ENCODE measurements around the gene UBE2E2.
A peak's percentile ranks its signal among the peaks of the same experiment; 100 is the strongest.

Gene UBE2E2

DNA sequence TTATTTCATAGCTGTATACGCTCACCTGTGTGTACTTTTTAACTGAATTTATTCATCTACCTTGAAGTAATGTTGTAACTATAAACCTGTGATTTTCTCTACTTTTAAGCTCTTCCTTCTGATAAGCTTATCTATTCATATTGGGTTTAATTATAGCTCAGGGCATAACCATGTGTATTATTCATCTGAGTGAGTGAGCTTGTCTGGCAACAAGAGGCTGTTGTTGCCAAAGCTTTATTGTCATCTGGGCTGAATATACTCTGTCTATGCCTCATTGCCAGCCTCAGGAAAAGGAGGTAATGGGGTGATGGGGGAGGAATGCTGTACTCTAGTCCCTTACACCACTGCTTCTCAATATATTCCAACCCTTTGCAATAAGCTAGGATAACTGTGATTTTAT, 292.4 kb downstream of the UBE2E2 start:
- no peak for DNase-seq (ENCODE audit: low spot score in 2 of 2)
- Histone ChIP-seq H3K4me1 (no peaks in the 10 kb centered on the region), H3K36me3 (replicated peaks) (no peaks in the 10 kb centered on the region), H3K4me3 (no peak overlapping the region), H3K27me3 (ENCODE audit: low read depth) (no peaks in the 10 kb centered on the region), H3K9me3 (no peaks in the 10 kb centered on the region)
- in situ Hi-C loops (cut with MboI; ENCODE audit: low sequenced_read_pairs), result no loop called here

DNA sequence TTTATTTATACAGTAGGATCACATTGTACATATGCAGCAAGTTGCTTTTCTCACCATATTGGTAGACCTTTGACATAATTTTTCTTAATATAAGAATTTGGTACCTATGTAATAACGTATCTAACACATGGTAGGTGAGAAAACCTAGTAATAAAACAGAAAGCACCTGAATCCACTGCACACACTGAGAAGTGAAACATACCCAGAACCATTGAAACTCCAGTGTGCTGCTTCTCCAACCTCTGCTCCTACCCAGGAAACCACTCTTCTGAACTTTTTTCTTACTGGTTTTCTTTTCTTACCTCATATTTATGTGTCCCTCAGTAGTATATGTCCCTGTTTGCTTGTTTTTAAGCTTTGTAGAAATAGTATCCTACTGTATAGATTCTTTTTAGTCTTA, 293.0 kb downstream of the UBE2E2 start:
- in situ Hi-C loops (cut with MboI; ENCODE audit: low sequenced_read_pairs), result no loop called here
- Histone ChIP-seq H3K4me3 (no peak overlapping the region), H3K36me3 (replicated peaks) (no peaks in the 10 kb centered on the region), H3K4me1 (no peaks in the 10 kb centered on the region), H3K9me3 (no peaks in the 10 kb centered on the region), H3K27me3 (ENCODE audit: low read depth) (no peaks in the 10 kb centered on the region)
- no peak for DNase-seq (ENCODE audit: low spot score in 2 of 2)

DNA sequence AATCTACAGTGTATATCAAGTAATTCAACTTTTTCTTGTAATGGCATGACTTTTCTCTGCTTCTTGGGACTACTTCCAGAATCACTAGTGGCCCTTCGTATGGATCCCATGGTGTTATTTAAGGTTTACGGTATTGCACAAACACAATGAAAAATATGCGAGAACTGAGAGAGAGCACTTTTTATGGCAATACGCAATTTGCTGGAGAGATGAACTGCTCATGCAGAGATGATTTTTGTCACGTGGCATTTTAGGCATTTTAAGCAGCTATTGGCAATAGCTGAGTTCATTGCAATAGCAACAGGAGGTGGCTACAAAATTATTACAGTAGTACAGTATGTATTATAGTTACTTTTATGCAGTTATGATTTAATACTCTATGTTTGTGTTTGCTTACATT, 294.0 kb downstream of the UBE2E2 start:
- Histone ChIP-seq H3K27me3 (ENCODE audit: low read depth) (no peaks in the 10 kb centered on the region), H3K4me1 (no peaks in the 10 kb centered on the region), H3K9me3 (no peaks in the 10 kb centered on the region), H3K36me3 (replicated peaks) (no peaks in the 10 kb centered on the region), H3K4me3 (no peak overlapping the region)
- no peak for DNase-seq (ENCODE audit: low spot score in 2 of 2)
- in situ Hi-C loops (cut with MboI; ENCODE audit: low sequenced_read_pairs), result no loop called here

DNA sequence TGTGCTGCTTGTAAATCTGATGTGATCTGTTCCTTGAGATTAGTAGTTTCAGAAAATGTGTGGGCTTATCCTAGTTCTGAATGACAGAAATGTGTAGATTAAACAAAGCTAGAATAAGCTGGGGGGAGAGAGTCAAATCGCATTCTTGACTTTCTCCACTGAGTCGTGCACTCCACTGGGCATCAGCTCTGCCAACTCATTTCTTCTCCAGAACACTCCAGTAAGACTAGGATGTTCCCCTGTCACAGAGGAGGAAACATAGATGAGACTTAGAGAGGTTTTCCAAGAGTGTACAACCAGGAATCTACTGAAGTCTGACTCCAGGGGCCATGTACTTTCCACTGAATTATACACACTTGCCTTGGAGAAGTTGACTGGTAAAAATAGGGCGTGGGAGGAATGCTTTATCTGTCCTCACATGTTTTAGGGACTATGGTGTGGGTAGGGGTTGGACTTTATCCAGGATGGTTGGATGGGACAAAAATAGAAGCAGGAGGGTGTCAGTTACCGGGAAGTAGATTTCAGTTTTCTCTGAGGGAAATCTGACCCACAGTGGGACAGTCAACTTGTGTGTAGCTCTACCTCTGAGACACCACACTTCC, 298.2 kb downstream of the UBE2E2 start:
- Histone ChIP-seq H3K9me3 (no peaks in the 10 kb centered on the region), H3K4me1 (no peaks in the 10 kb centered on the region), H3K27me3 (ENCODE audit: low read depth) (no peaks in the 10 kb centered on the region), H3K4me3 (no peak overlapping the region), H3K36me3 (replicated peaks) (no peaks in the 10 kb centered on the region)
- in situ Hi-C loops (cut with MboI; ENCODE audit: low sequenced_read_pairs), result no loop called here
- DNase-seq (ENCODE audit: low spot score in 2 of 2), result no peak

DNA sequence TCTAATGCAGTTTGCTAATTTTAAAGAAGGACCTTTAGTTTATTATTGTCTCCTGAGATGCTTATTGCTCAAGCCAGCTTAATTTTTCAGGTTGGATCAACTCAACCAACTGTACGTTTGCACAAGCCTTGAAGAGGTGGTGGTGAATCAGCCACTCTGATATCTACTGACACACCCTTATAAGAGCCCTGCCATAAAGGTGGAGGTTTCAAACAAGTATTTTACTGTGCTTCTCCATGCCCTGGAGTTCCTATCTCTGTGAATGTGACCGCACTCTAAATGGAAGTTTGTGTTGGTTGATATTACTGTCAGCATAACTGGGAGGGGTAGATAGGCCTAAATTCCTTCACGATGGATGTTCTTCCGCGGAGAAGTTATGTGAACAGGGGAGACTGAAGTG, 305.3 kb downstream of the UBE2E2 start:
- H3K27me3 ChIP-seq (ENCODE audit: low read depth), result no peaks in the 10 kb centered on the region
- in situ Hi-C loops (cut with MboI; ENCODE audit: low sequenced_read_pairs), result no loop called here
- H3K4me1 ChIP-seq, result peaks cover 4% of the 10 kb centered on the region
- no peak overlapping the region for H3K4me3 ChIP-seq
- H3K9me3 ChIP-seq, result no peaks in the 10 kb centered on the region
- H3K36me3 ChIP-seq (replicated peaks), result no peaks in the 10 kb centered on the region
- no peak for DNase-seq (ENCODE audit: low spot score in 2 of 2)

DNA sequence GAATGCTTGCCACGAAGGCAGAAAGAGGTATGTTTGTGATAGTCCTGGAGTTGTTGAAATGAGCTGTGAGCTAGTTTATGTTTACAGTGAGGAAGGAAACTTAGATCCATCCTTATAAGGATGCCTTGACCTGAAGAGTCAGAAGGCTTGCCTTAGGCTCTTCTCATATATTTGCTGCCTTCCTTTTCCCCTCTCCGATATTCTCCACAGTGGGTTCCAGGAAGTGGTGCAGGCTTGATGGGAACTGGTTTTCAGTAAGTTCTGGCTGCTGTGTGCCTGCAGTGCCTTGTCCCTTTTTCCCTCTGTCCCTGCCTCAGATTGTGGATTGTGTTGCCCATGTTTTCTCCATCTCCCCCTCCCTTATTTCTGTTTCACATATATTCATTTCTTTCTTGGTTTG, 315.3 kb downstream of the UBE2E2 start:
- no peaks in the 10 kb centered on the region for H3K36me3 ChIP-seq (replicated peaks)
- no peaks in the 10 kb centered on the region for H3K9me3 ChIP-seq
- in situ Hi-C loops (cut with MboI; ENCODE audit: low sequenced_read_pairs), result no loop called here
- peaks cover 4% of the 10 kb centered on the region; the same call in 1 of the 2 replicates for H3K4me1 ChIP-seq
- H3K4me3 ChIP-seq, result no peak overlapping the region
- no peak for DNase-seq (ENCODE audit: low spot score in 2 of 2)
- H3K27me3 ChIP-seq (ENCODE audit: low read depth), result no peaks in the 10 kb centered on the region

DNA sequence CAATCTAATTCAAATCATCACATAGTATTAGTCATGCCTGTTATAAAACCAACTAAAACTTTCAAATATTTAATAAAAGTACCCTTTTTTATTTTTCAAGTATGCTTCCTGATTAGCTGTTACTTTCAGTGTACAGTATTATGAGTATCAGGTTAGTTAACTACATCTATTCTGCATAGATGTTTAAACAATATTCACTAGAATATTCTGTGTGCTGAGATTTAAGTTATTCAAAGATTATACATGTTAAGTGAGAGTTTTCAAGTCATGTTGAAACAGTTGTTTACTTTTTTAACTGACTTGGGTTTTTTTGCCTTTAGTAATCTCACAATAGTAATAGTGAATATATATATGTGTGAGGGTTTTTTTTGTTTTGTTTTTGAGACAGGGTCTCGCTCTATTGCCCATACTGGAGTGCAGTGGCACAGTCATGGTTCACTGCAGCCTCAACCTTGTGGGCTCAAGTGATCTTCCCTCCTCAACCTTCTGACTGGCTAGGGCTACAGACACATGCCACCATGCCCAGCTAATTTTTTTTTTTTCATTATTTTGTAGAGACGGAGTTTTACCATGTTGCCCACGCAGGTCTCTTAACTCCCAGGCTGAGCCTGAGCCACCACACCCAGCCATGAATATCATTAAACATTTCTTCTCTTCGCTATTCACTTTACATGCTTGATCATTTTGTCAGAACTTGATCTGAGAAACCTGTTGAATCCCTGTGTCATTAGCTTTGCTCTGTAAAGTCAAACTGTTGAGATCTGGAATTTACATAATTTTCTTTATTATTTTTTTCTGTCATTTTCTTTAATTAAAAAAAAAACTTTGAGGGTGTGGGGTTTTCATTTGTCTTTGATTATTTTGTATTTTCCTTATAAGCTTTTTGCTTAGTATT, 316.4 kb downstream of the UBE2E2 start:
- H3K27me3 ChIP-seq (ENCODE audit: low read depth), result no peaks in the 10 kb centered on the region
- no peaks in the 10 kb centered on the region for H3K36me3 ChIP-seq (replicated peaks)
- no peak for DNase-seq (ENCODE audit: low spot score in 2 of 2)
- H3K9me3 ChIP-seq, result no peaks in the 10 kb centered on the region
- H3K4me3 ChIP-seq, result no peak overlapping the region
- H3K4me1 ChIP-seq, result peaks cover 4% of the 10 kb centered on the region; the same call in 1 of the 2 replicates
- in situ Hi-C loops (cut with MboI; ENCODE audit: low sequenced_read_pairs), result no loop called here

DNA sequence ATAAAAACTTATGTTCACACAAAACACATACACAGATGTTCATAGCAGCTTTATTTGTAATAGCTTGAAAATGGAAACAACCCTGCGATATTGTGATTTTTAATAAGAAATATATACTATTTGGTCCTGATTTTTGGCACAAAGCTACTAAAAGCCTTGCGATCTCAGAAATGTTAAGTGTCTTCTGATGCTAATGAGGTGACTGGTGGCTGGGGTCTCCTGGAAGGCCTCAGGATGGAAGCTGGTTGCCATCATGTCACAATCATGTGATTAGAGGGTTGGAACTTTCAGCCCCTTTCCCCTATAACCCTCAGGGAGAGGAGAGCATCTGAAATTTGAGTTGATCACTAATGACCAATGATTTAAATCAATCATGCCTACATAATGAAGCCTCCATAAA, 324.2 kb downstream of the UBE2E2 start:
- no peaks in the 10 kb centered on the region for H3K9me3 ChIP-seq
- H3K4me1 ChIP-seq, result peaks cover 4% of the 10 kb centered on the region; the same call in 1 of the 2 replicates
- in situ Hi-C loops (cut with MboI; ENCODE audit: low sequenced_read_pairs), result no loop called here
- H3K4me3 ChIP-seq, result no peak overlapping the region
- no peaks in the 10 kb centered on the region for H3K36me3 ChIP-seq (replicated peaks)
- DNase-seq (ENCODE audit: low spot score in 2 of 2), result no peak
- H3K27me3 ChIP-seq (ENCODE audit: low read depth), result no peaks in the 10 kb centered on the region

DNA sequence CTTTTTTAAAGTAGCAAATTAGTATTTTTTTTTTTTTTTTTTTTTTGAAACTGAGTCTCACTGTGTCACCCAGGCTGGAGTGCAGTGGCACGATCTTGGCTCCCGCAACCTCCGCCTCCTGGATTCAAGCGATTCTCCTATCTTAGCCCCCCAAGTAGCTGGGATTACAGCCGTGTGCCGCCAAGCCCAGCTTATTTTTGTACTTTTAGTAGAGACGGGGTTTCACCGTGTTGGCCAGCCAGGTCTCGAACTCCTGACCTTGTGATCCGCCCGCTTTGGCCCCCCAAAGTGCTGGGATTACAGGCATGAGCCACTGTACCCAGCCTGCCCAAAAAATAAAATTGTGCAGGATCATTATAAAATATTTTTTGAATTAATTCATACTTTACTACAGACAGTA, 330.5 kb downstream of the UBE2E2 start:
- H3K27me3 ChIP-seq (ENCODE audit: low read depth), result no peaks in the 10 kb centered on the region
- H3K36me3 ChIP-seq (replicated peaks), result no peaks in the 10 kb centered on the region
- in situ Hi-C loops (cut with MboI; ENCODE audit: low sequenced_read_pairs), result no loop called here
- DNase-seq (ENCODE audit: low spot score in 2 of 2), result no peak
- H3K9me3 ChIP-seq, result no peaks in the 10 kb centered on the region
- H3K4me3 ChIP-seq, result no peak overlapping the region
- peaks cover 10% of the 10 kb centered on the region for H3K4me1 ChIP-seq

DNA sequence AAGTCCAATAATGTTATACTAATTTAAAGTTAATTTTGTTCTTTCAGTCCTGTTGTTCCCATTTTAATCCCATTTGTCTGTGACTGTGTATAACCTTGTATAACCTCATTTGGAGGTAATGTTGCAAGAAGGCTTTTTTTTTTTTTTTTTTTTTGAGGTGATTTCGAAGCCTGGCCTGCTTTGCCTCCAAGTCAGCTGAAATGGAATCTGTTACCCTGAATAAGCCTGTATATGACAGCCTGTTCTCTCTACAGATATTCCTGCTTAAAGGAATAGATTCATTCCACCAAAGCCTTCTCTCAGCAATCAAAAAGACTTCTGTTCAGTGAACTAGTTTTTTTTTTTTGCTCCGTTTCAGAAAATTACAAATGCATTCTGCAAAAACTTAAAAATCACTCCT, 330.9 kb downstream of the UBE2E2 start:
- peaks cover 10% of the 10 kb centered on the region for H3K4me1 ChIP-seq
- no peak for DNase-seq (ENCODE audit: low spot score in 2 of 2)
- no peaks in the 10 kb centered on the region for H3K27me3 ChIP-seq (ENCODE audit: low read depth)
- H3K9me3 ChIP-seq, result no peaks in the 10 kb centered on the region
- H3K36me3 ChIP-seq (replicated peaks), result no peaks in the 10 kb centered on the region
- no peak overlapping the region for H3K4me3 ChIP-seq
- in situ Hi-C loops (cut with MboI; ENCODE audit: low sequenced_read_pairs), result no loop called here

DNA sequence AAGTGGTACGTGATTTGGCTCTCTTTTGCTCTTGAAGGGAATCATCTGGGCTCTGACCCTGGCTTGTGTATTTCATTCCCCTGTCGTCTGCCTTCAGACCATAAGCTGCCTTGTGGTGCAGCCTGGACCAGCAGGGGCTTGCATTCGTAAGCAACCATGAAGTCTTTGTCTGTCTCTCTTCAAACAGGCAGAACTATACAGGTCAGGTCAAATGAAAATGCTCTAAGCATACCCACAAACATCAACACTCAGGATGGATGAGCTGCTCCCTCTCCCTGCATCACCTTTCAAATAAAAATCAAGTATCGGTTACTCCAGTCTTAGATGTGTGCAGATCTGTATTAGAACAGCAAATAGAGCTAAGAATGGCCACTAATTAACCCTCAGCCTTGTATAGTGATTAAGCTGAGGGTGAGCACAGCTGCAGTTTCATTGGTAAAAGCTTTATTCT, 334.0 kb downstream of the UBE2E2 start:
- Histone ChIP-seq H3K9me3 (no peaks in the 10 kb centered on the region), H3K4me3 (no peak overlapping the region), H3K4me1 (peaks cover 10% of the 10 kb centered on the region), H3K36me3 (replicated peaks) (no peaks in the 10 kb centered on the region), H3K27me3 (ENCODE audit: low read depth) (no peaks in the 10 kb centered on the region)
- in situ Hi-C loops (cut with MboI; ENCODE audit: low sequenced_read_pairs), result no loop called here
- peak in 1 of 2 experiments; percentile 38 for DNase-seq (ENCODE audit: low spot score in 2 of 2)

DNA sequence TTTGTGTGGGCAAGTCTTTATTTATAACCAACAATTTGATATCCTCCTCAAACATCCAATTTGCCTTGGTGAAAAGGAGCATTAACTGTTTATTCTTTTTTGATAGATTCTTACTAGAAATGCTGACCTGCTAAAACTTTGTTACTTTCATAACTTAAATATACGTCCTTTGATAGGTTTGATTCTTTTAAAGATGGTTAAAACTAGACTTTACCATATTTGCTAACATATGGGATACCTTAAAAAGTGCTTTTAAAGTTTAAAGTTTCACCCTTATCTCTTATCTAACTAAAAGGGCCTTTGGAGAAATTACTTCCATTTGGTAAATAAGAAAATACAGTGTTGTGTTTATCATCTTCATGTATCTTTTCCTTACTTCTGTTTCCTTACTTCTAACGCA, 336.1 kb downstream of the UBE2E2 start:
- no peak for DNase-seq (ENCODE audit: low spot score in 2 of 2)
- Histone ChIP-seq H3K9me3 (no peaks in the 10 kb centered on the region), H3K4me1 (peaks cover 21% of the 10 kb centered on the region), H3K4me3 (no peak overlapping the region), H3K27me3 (ENCODE audit: low read depth) (no peaks in the 10 kb centered on the region), H3K36me3 (replicated peaks) (no peaks in the 10 kb centered on the region)
- in situ Hi-C loops (cut with MboI; ENCODE audit: low sequenced_read_pairs), result no loop called here

DNA sequence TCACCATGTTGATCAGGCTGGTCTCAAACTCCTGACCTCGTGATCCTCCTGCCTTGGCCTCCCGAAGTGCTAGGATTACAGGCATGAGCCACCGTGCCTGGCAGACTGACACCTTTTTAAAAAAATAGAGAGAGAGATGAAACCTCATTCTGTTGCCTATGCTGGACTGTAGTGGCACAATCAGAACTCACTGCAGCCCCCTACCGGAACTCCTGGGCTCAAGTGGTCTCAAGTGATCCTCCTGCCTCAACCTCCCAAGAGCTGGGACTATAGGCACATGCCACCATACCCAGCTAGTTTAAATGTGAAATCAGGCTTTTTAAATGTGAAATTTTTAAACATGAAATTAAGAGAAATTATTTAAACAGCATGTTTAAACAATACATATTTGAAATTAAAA, 337.5 kb downstream of the UBE2E2 start:
- DNase-seq (ENCODE audit: low spot score in 2 of 2), result no peak
- peaks cover 28% of the 10 kb centered on the region for H3K4me1 ChIP-seq
- in situ Hi-C loops (cut with MboI; ENCODE audit: low sequenced_read_pairs), result no loop called here
- H3K27me3 ChIP-seq (ENCODE audit: low read depth), result no peaks in the 10 kb centered on the region
- no peaks in the 10 kb centered on the region for H3K36me3 ChIP-seq (replicated peaks)
- no peak overlapping the region for H3K4me3 ChIP-seq
- H3K9me3 ChIP-seq, result no peaks in the 10 kb centered on the region

DNA sequence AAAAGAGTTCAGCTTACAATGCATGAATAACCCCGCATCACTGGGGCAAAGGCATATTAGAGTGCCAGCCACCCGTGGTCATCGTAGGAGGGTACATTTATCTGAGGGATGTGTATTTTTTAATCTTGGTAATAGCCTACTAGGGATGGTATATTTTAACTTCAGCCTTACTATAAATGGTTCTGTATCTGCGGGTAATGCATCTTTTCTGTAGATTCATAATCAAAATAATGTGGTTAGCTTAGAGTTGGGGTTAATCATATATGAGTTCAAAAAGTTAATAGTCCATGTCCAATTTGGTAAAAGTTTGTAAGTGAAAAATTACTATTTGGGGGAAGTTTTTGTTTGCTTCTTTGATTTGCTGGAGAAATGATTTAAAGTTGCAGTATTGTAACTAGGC, 339.0 kb downstream of the UBE2E2 start:
- H3K4me1 ChIP-seq, result peaks cover 26% of the 10 kb centered on the region
- H3K9me3 ChIP-seq, result no peaks in the 10 kb centered on the region
- in situ Hi-C loops (cut with MboI; ENCODE audit: low sequenced_read_pairs), result no loop called here
- no peaks in the 10 kb centered on the region for H3K36me3 ChIP-seq (replicated peaks)
- no peak for DNase-seq (ENCODE audit: low spot score in 2 of 2)
- H3K27me3 ChIP-seq (ENCODE audit: low read depth), result no peaks in the 10 kb centered on the region
- H3K4me3 ChIP-seq, result no peak overlapping the region

Data from HAP-1 (cell line).